ENCODE results near the gene EMID1.

The EMID1 gene

GRCh38 chr22:29260601-29261315 lies 55.1 kb downstream of the EMID1 start:
- no peak for DNase-seq (ENCODE audit: low spot score)

GRCh38 chr22:29263791-29264276 lies 58.1 kb downstream of the EMID1 start:
- DNase-seq (ENCODE audit: low spot score) = no peak

GRCh38 chr22:29265305-29265704 lies 59.6 kb downstream of the EMID1 start:
- no peak for DNase-seq (ENCODE audit: low spot score)

GRCh38 chr22:29265929-29266328 lies 60.2 kb downstream of the EMID1 start:
- DNase-seq (ENCODE audit: low spot score) = no peak

- no peak for DNase-seq (ENCODE audit: low spot score)
Observed at GRCh38 chr22:29266564-29267461, 61.1 kb downstream of the EMID1 start.

GRCh38 chr22:29267462-29267857 lies 61.8 kb downstream of the EMID1 start:
- no peak for DNase-seq (ENCODE audit: low spot score)

GRCh38 chr22:29267858-29268510 lies 62.3 kb downstream of the EMID1 start, which contains the start of the genes EWSR1 and RHBDD3:
TSS of gene EWSR1 (plus strand) at chr22:29268268. CDS start at chr22:29268337, 69 bp downstream.
TSS of gene RHBDD3 (minus strand) at chr22:29267981. CDS start at chr22:29265626, 2,355 bp downstream.
- peak; percentile 98 for DNase-seq (ENCODE audit: low spot score)

- DNase-seq (ENCODE audit: low spot score) = peak; percentile 87
Observed at GRCh38 chr22:29268511-29269229, 63.0 kb downstream of the EMID1 start.

- no peak for DNase-seq (ENCODE audit: low spot score)
Observed at GRCh38 chr22:29269230-29269604, 63.5 kb downstream of the EMID1 start.

- no peak for DNase-seq (ENCODE audit: low spot score)
Observed at GRCh38 chr22:29269731-29270474, 64.2 kb downstream of the EMID1 start.

- DNase-seq (ENCODE audit: low spot score) = no peak
Observed at GRCh38 chr22:29270475-29271271, 65.0 kb downstream of the EMID1 start.

- no peak for DNase-seq (ENCODE audit: low spot score)
Observed at GRCh38 chr22:29272624-29273023, 66.9 kb downstream of the EMID1 start.

GRCh38 chr22:29275167-29275566 lies 69.5 kb downstream of the EMID1 start:
- no peak for DNase-seq (ENCODE audit: low spot score)

- no peak for DNase-seq (ENCODE audit: low spot score)
Observed at GRCh38 chr22:29275819-29276565, 70.3 kb downstream of the EMID1 start.

- no peak for DNase-seq (ENCODE audit: low spot score)
Observed at GRCh38 chr22:29277927-29278326, 72.2 kb downstream of the EMID1 start.

GRCh38 chr22:29284196-29284595 lies 78.5 kb downstream of the EMID1 start:
- no peak for DNase-seq (ENCODE audit: low spot score)

- DNase-seq (ENCODE audit: low spot score) = no peak
Observed at GRCh38 chr22:29288837-29289236, 83.1 kb downstream of the EMID1 start.

GRCh38 chr22:29290061-29290460 lies 84.4 kb downstream of the EMID1 start:
- no peak for DNase-seq (ENCODE audit: low spot score)

- no peak for DNase-seq (ENCODE audit: low spot score)
Observed at GRCh38 chr22:29291215-29291614, 85.5 kb downstream of the EMID1 start.
